Esophagus squamous epithelium (tissue), 4 donors: ENCODE measurements around the gene CDH13.

Experiments used
- CTCF ChIP-seq, 6 experiments: fragments of 450-650 bp in 4 of 6; fragments of 200-600 bp in 2 of 6; sonication (generic) in 2 of 6; IDR thresholded peaks; one replicate each; pipeline ENCODE4 v1.5.1; 2016 to 2019; ENCODE audit warnings: antibody characterized with exemption in 6 of 6, mild to moderate bottlenecking in 4 of 6, moderate library complexity in 4 of 6
- POLR2A ChIP-seq, 4 donors: fragments of 450-650 bp; IDR thresholded peaks; one replicate each; pipeline ENCODE4 v1.6.1; 2017; ENCODE audit warnings: antibody characterized with exemption in 4 of 4, mild to moderate bottlenecking in 4 of 4, moderate library complexity in 3 of 4

DNA sequence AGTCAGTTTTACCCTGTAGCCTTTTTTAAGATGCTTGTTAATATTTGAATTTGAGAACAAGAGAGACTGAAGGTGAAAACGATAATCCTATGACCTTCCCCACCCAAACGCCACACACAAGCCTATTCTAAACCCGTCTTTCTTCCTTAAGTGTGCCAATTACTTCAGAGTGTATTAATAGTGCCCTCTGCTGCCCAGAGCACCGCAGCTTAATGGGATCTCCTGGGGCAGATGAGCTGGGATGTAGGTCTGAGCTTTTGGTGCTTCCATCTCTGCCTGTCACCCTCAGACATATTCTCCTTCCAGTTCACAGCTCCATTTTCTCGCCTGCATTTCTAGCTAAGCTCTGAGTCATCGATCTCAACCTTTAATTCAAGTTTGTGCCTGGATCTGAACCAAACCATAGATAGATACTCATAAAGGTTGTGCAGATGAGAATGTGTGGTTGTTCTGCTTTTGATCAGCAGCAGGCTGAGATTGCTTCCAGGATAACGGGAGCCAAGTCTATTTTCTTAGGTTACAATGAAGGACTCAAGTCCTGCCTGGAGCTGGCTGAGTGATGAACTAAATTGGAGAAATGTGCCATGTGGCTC, 46.4 kb upstream of the CDH13 start:
- peak in 4 of 6 experiments; percentile 17 to 38 (median 30) for TF ChIP-seq CTCF (IDR thresholded peaks at IDR 0.05)
- TF ChIP-seq POLR2A (IDR thresholded peaks at IDR 0.05) = no peak
